Measurements from ENCODE around the gene CHD3. TPM values are rescaled to one million over a fixed set of nuclear protein-coding genes. Genes with fewer than 3 reads are reported as not detected.
A peak's percentile ranks its signal among the peaks of the same experiment; 100 is the strongest.
"Not testable (repeated sequence)": the region's sequence is repeated elsewhere in the genome, so short reads cannot be mapped to it uniquely, and the experiment has no call there.

CHD3 gene
- total RNA-seq, 2 experiments from 2014 or later = 130 to 139 TPM

DNA sequence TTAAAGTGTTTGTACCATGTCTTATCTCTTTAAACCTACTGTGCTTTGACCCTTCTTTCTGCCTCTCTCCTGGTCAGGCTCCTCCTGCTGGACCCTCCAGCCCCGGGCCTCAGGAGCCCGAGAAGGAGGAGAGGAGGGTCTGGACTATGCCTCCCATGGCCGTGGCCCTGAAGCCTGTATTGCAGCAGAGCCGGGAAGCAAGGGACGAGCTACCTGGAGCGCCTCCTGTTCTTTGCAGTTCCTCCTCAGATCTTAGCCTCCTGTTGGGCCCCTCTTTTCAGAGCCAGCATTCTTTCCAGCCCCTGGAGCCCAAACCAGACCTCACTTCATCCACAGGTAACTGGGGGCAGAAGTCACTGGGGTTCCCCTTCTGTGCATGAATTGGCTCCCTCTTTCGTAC is 57.1 kb downstream of the CHD3 start:
- ChIA-PET CTCF (interaction anchor here (1.8 to 2.3 kb wide), 2 partner anchors 33 to 42 kb away, joined by 4 to 6 read pairs; no protein-coding TSS in a partner anchor), POLR2A (interaction anchor here (3.3 kb wide), 1 partner anchor 13 kb away, joined by 16 read pairs; no protein-coding TSS in a partner anchor)
- TF ChIP-seq, protein P1, sequence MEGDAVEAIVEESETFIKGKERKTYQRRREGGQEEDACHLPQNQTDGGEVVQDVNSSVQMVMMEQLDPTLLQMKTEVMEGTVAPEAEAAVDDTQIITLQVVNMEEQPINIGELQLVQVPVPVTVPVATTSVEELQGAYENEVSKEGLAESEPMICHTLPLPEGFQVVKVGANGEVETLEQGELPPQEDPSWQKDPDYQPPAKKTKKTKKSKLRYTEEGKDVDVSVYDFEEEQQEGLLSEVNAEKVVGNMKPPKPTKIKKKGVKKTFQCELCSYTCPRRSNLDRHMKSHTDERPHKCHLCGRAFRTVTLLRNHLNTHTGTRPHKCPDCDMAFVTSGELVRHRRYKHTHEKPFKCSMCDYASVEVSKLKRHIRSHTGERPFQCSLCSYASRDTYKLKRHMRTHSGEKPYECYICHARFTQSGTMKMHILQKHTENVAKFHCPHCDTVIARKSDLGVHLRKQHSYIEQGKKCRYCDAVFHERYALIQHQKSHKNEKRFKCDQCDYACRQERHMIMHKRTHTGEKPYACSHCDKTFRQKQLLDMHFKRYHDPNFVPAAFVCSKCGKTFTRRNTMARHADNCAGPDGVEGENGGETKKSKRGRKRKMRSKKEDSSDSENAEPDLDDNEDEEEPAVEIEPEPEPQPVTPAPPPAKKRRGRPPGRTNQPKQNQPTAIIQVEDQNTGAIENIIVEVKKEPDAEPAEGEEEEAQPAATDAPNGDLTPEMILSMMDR (IDR thresholded peaks at IDR 0.05) = no peak
- DNase-seq (no peak), ATAC-seq (no peak)
- peaks cover 62% of the 10 kb centered on the region for H3K36me3 Mint-ChIP-seq (ENCODE audit: low read depth)
- no peaks in the 10 kb centered on the region for H3K9me3 Mint-ChIP-seq
- H3K4me1 Mint-ChIP-seq (ENCODE audit: low read depth) = peaks cover 8% of the 10 kb centered on the region
- no peaks in the 10 kb centered on the region for H3K27me3 Mint-ChIP-seq
- intact Hi-C loops (cut with micrococcal nuclease) = no loop called here
- no peak overlapping the region for H3K27ac Mint-ChIP-seq
- no peak overlapping the region for H3K4me3 Mint-ChIP-seq

DNA sequence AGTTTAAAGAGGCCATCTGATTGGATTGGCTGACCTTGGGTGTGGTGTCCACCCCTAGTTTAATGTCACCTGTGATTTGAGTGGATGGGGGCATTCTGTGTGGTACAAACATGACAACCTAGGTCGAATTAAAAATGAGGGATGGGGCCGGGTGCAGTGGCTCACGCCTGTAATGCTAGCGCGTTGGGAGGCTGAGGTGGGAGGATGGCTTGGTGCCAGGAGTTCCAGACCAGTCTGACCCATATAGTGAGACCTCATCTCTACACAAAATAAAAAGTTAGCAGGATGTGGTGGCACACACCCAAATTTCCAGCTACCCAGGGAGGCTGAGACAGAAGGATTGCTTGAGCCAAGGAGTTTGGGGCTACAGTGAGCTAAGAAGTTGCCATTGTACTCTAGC is 57.9 kb downstream of the CHD3 start:
- Mint-ChIP-seq H3K36me3 (ENCODE audit: low read depth) (peaks cover 60% of the 10 kb centered on the region), H3K27ac (no peak overlapping the region)
- ATAC-seq = no peak

DNA sequence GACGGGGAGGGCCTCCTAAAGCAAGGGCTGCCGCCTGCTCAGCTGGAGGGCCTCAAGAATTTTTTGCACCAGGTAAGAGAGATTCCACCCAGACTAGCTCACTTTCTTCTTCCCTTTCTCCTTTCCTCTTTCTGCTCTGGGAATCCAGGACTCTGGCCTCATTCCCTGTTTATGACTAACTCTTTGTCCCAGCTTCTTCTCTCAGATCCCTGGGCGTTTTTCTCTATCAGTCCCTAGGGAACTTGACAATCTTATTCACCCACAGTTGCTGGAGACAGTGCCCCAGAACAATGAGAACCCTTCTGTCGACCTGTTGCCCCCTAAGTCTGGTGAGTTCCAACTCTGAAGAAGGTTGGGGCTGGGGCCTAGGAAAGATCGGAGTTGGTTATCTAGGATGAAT is 59.1 kb downstream of the CHD3 start:
- TF ChIP-seq, protein P1 (IDR thresholded peaks at IDR 0.05) = no peak
- ChIA-PET CTCF (interaction anchor here (1.0 to 1.1 kb wide), 3 partner anchors 14 to 126 kb away, joined by 3 read pairs; no protein-coding TSS in a partner anchor), POLR2A (interaction anchor here (1.3 to 2.0 kb wide), 2 partner anchors 8 to 15 kb away, joined by 4 to 7 read pairs; no protein-coding TSS in a partner anchor)
- H3K4me3 Mint-ChIP-seq = no peak overlapping the region
- H3K36me3 Mint-ChIP-seq (ENCODE audit: low read depth) = peaks cover 53% of the 10 kb centered on the region
- H3K9me3 Mint-ChIP-seq = no peaks in the 10 kb centered on the region
- intact Hi-C loops (cut with micrococcal nuclease) = no loop called here
- DNase-seq (no peak), ATAC-seq (no peak)
- no peaks in the 10 kb centered on the region for H3K27me3 Mint-ChIP-seq
- H3K4me1 Mint-ChIP-seq (ENCODE audit: low read depth) = peaks cover 23% of the 10 kb centered on the region
- H3K27ac Mint-ChIP-seq = no peak overlapping the region

More for the DNA sequence above, 57.9 kb downstream of the CHD3 start:
- no peak for DNase-seq
- no peak overlapping the region for H3K4me3 Mint-ChIP-seq
- H3K4me1 Mint-ChIP-seq (ENCODE audit: low read depth) = peaks cover 16% of the 10 kb centered on the region
- POLR2A ChIA-PET = interaction anchor here (0.7 to 2.0 kb wide), 2 partner anchors 11 to 13 kb away, joined by 3 to 7 read pairs; no protein-coding TSS in a partner anchor
- H3K27me3 Mint-ChIP-seq = no peaks in the 10 kb centered on the region
- H3K9me3 Mint-ChIP-seq = no peaks in the 10 kb centered on the region
- CTCF ChIA-PET = no interaction called here
- TF ChIP-seq, protein P1 (IDR thresholded peaks at IDR 0.05) = no peak
- intact Hi-C loops (cut with micrococcal nuclease) = no loop called here

- no peak for DNase-seq
- H3K4me3 Mint-ChIP-seq = no peak overlapping the region
- CTCF ChIA-PET = interaction anchor here (1.2 kb wide), 1 partner anchor 15 kb away, joined by 4 read pairs; no protein-coding TSS in a partner anchor
- peaks cover 39% of the 10 kb centered on the region for H3K36me3 Mint-ChIP-seq (ENCODE audit: low read depth)
- ATAC-seq = no peak
- intact Hi-C loops (cut with micrococcal nuclease) = no loop called here
- H3K9me3 Mint-ChIP-seq = no peaks in the 10 kb centered on the region
- TF ChIP-seq, protein P1 (IDR thresholded peaks at IDR 0.05) = no peak
- no peaks in the 10 kb centered on the region for H3K27me3 Mint-ChIP-seq
- peaks cover 29% of the 10 kb centered on the region for H3K4me1 Mint-ChIP-seq (ENCODE audit: low read depth)
- peak overlapping the region; percentile 30 for H3K27ac Mint-ChIP-seq
- POLR2A ChIA-PET = no interaction called here
Measured at GRCh38 chr17:7950578-7950977, 62.0 kb downstream of the CHD3 start.

DNA sequence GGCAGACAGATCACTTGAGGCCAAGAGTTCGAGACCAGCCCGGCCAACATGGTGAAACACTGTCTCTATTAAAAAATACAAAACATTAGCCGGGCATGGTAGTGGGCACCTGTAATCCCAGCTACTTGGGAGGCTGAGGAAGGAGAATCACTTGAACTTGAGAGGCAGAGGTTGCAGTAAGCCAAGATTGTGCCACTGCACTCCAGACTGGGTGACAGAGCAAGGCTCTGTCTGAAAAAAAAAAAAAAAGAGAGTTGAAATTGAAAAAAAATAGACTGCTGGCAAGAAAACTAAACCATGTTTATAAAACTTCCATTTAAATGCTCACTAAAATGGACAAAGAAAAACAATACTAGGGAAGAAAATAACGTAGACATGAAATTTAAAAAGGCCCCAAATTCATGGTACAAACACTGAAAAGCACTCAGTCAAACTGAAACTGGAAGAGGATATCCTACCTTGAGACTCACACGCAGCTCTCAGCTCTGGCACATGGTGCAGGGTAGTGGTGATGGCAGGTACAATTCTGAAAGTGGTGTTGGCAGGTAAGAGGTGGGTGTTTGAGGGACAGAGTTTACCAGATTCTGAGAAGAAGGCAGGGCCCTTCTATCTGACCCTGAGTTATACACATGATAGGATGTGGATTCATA is 62.7 kb downstream of the CHD3 start:
- peaks cover 38% of the 10 kb centered on the region for H3K36me3 Mint-ChIP-seq (ENCODE audit: low read depth)
- peak overlapping the region; percentile 83 for H3K27ac Mint-ChIP-seq
- no peaks in the 10 kb centered on the region for H3K27me3 Mint-ChIP-seq
- ChIA-PET CTCF (interaction anchor here (1.2 to 1.7 kb wide), 3 partner anchors 16 to 109 kb away, joined by 4 to 7 read pairs (median 4); no protein-coding TSS in a partner anchor), POLR2A (interaction anchor here (0.6 to 1.4 kb wide), 4 partner anchors 19 to 143 kb away, joined by 3 to 5 read pairs (median 3); partner anchors contain the start of genes ALOX12B and CNTROB)
- TF ChIP-seq, protein P1 (IDR thresholded peaks at IDR 0.05) = no peak
- intact Hi-C loops (cut with micrococcal nuclease) = no loop called here
- DNase-seq = peak; percentile 70
- peaks cover 29% of the 10 kb centered on the region for H3K4me1 Mint-ChIP-seq (ENCODE audit: low read depth)
- no peaks in the 10 kb centered on the region for H3K9me3 Mint-ChIP-seq
- H3K4me3 Mint-ChIP-seq = peak overlapping the region; percentile 21
- peak; percentile 97 for ATAC-seq

DNA sequence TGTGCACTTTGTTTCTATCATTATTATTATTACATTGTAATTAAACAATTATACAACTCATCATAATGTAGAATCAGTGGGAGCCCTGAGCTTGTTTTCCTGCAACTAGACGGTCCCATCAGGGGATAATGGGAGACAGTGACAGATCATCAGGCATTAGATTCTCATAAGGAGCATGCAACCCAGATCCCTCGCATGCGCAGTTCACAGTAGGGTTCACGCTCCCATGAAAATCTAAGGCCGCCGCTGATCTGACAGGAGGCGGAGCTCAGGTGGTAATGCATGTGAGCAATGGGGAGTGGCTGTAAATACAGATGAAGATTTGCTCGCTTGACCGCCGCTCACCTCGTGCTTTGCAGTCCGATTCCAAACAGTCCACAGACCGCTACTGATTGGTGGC is 64.7 kb downstream of the CHD3 start:
- DNase-seq; H3K9me3 Mint-ChIP-seq; H3K27me3 Mint-ChIP-seq; POLR2A ChIA-PET; ATAC-seq; H3K27ac Mint-ChIP-seq; H3K4me3 Mint-ChIP-seq; intact Hi-C loops (cut with micrococcal nuclease): not testable (repeated sequence)
- H3K36me3 Mint-ChIP-seq (ENCODE audit: low read depth) = peaks cover 24% of the 10 kb centered on the region
- CTCF ChIA-PET = interaction anchor here (1.1 to 1.7 kb wide), 4 partner anchors 37 to 120 kb away, joined by 3 to 7 read pairs (median 4); no protein-coding TSS in a partner anchor
- H3K4me1 Mint-ChIP-seq (ENCODE audit: low read depth) = peaks cover 29% of the 10 kb centered on the region
